A673 (cell line): ENCODE data around the gene UTP25. TPM values are rescaled to one million over a fixed set of nuclear protein-coding genes. Genes with fewer than 3 reads are reported as not detected.

ENCODE experiments used
- BruUV-seq: library from RNA; stranded (reverse); fragments of 400-500 nt; replicated peaks from 2 replicates; lab custom pipeline; 2021; lab: Mats Ljungman, UMichigan
- CTCF ChIA-PET: fragments of 300-600 bp; sonication (Branson Sonifier 250); formaldehyde crosslinking; loops from one replicate; lab custom pipeline; 2022; ENCODE audit warnings: antibody characterized with exemption; lab: Charles Lee
- POLR2A ChIA-PET: fragments of 300-600 bp; sonication (Branson Sonifier 250); formaldehyde crosslinking; loops from one replicate; lab custom pipeline; 2022; ENCODE audit warnings: antibody characterized with exemption; ENCODE audit not compliant: low non-redundant PET; lab: Charles Lee
- DNase-seq: peaks from one replicate; pipeline ENCODE4 v3.0.0-alpha.2; 2015; ENCODE audit warnings: low spot score
- H3K27ac ChIP-seq: fragments of 200-600 bp; sonication (generic); 2 replicates; pipeline ENCODE4 v1.5.1; 2016; ENCODE audit warnings: mixed run types, low read depth, mild to moderate bottlenecking, mixed read lengths, antibody characterized with exemption, low read length; ENCODE audit not compliant: poor library complexity, severe bottlenecking
- H3K27me3 ChIP-seq: fragments of 200-600 bp; sonication (generic); replicated peaks from 2 replicates; pipeline ENCODE4 v1.6.1; 2017; ENCODE audit warnings: mixed run types, low read depth, mild to moderate bottlenecking, mixed read lengths, antibody characterized with exemption, low read length; ENCODE audit not compliant: insufficient read depth, poor library complexity
- H3K36me3 ChIP-seq: fragments of 200-600 bp; sonication (generic); 2 replicates; pipeline ENCODE4 v1.6.1; 2016; ENCODE audit warnings: mixed run types, mild to moderate bottlenecking, mixed read lengths, antibody characterized with exemption, low read length; ENCODE audit not compliant: insufficient read depth, poor library complexity, severe bottlenecking
- H3K4me1 ChIP-seq: fragments of 200-600 bp; sonication (generic); 2 replicates; pipeline ENCODE4 v1.6.1; 2017; ENCODE audit warnings: mixed run types, mild to moderate bottlenecking, mixed read lengths, antibody characterized with exemption, low read length; ENCODE audit not compliant: insufficient read depth, poor library complexity, severe bottlenecking
- H3K4me3 ChIP-seq: fragments of 200-600 bp; sonication (generic); 2 replicates; pipeline ENCODE4 v1.5.1; 2016; ENCODE audit warnings: low read depth, mixed run types, mild to moderate bottlenecking, mixed read lengths, low read length; ENCODE audit not compliant: poor library complexity, severe bottlenecking
- H3K9me3 ChIP-seq: fragments of 200-600 bp; sonication (generic); 2 replicates; pipeline ENCODE4 v1.6.1; 2016; ENCODE audit warnings: mixed run types, low read depth, mild to moderate bottlenecking, mixed read lengths, antibody characterized with exemption, low read length; ENCODE audit not compliant: poor library complexity, severe bottlenecking
- EZH2 ChIP-seq: fragments of 200-600 bp; sonication (generic); IDR thresholded peaks from 2 replicates; pipeline ENCODE4 v1.6.1; 2017; ENCODE audit warnings: borderline replicate concordance, low read depth, mild to moderate bottlenecking, mixed read lengths, antibody characterized with exemption, low read length; ENCODE audit not compliant: poor library complexity, severe bottlenecking
- intact Hi-C: fragments of 100-400 bp; cut with micrococcal nuclease; formaldehyde crosslinking; loops from one replicate; pipeline ENCODE4 v1.10.0; 2022; ENCODE audit not compliant: unreplicated experiment
- total RNA-seq: library from RNA; stranded (reverse); gene quantifications from 2 replicates; pipeline ENCODE4 v1.2.3, GENCODE V29; 2021
- TF ChIP-seq, protein P1 (sequence below): fragments of 300-800, 200-600 bp; sonication (generic); conservative IDR thresholded peaks from 2 replicates; pipeline ENCODE4 v1.5.1; 2017; ENCODE audit warnings: low read depth, mild to moderate bottlenecking, antibody characterized with exemption, low read length, moderate library complexity, mixed read lengths

Gene UTP25
- total RNA-seq, 1 experiment from 2014 or later, result 11.5 TPM

DNA sequence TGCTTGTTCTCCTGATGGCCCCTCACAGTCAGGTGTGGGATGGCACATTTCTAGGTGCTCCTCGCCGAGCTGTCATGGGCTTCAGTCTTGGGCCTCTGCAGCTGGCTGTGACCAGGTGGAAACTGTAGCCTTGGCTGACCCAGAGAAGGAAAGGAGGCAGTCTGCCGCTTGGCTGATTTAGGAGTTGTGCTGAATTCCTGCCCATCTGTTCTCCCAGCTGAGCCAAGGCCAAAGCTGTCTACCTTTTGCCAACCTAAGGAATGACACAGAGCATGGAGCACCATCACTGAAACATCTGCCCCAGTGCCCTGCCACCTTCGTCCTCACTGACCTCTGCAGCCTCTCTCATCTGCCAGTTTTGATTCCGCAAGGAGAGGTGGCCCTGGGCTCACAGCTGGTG lies 27.9 kb downstream of the UTP25 start:
- intact Hi-C loops, result no loop called here
- no peak for DNase-seq
- Histone ChIP-seq H3K4me3 (no peak overlapping the region), H3K36me3 (peaks cover 24% of the 10 kb centered on the region), H3K27me3 (no peaks in the 10 kb centered on the region), H3K4me1 (peaks cover 2% of the 10 kb centered on the region), H3K9me3 (no peaks in the 10 kb centered on the region), H3K27ac (no peak overlapping the region)
- CTCF ChIA-PET, result no interaction called here
- no TSS peak for BruUV-seq
- POLR2A ChIA-PET, result no interaction called here
- TF ChIP-seq, protein P1, sequence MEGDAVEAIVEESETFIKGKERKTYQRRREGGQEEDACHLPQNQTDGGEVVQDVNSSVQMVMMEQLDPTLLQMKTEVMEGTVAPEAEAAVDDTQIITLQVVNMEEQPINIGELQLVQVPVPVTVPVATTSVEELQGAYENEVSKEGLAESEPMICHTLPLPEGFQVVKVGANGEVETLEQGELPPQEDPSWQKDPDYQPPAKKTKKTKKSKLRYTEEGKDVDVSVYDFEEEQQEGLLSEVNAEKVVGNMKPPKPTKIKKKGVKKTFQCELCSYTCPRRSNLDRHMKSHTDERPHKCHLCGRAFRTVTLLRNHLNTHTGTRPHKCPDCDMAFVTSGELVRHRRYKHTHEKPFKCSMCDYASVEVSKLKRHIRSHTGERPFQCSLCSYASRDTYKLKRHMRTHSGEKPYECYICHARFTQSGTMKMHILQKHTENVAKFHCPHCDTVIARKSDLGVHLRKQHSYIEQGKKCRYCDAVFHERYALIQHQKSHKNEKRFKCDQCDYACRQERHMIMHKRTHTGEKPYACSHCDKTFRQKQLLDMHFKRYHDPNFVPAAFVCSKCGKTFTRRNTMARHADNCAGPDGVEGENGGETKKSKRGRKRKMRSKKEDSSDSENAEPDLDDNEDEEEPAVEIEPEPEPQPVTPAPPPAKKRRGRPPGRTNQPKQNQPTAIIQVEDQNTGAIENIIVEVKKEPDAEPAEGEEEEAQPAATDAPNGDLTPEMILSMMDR, result no peak
- TF ChIP-seq EZH2, result no peak

DNA sequence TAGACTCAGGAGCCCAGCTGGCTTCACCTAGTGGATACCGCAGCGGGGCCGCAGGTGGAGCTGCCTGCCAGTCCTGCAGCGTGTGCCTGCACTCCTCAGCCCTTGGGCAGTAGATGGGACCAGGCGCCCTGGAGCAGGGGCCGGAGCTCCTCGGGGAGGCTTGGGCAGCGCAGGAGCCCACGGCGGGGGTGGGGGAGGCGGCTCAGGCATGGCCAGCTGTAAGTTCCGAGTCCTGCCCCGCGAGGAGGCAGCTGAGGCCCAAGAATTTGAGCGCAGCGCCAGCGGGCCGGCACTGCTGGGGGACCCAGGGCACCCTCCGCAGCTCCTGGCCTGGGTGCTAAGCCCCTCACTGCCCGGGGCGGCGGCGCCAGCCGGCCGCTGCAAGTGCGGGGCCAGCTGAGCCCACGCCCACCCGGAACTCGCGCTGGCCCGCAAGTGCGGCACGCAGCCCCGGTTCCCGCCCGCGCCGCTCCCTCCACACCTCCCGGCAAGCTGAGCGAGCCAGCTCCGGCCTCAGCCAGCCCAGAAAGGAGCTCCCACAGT lies 30.9 kb downstream of the UTP25 start:
- POLR2A ChIA-PET, result no interaction called here
- H3K27me3 ChIP-seq, result no peaks in the 10 kb centered on the region
- H3K36me3 ChIP-seq, result no peaks in the 10 kb centered on the region
- H3K4me3 ChIP-seq, result no peak overlapping the region
- BruUV-seq, result no TSS peak
- no peak overlapping the region for H3K27ac ChIP-seq
- H3K9me3 ChIP-seq, result no peaks in the 10 kb centered on the region
- CTCF ChIA-PET, result no interaction called here
- DNase-seq, result no peak
- TF ChIP-seq, protein P1, result no peak
- no peak for TF ChIP-seq EZH2
- peaks cover 21% of the 10 kb centered on the region for H3K4me1 ChIP-seq
- intact Hi-C loops, result no loop called here

DNA sequence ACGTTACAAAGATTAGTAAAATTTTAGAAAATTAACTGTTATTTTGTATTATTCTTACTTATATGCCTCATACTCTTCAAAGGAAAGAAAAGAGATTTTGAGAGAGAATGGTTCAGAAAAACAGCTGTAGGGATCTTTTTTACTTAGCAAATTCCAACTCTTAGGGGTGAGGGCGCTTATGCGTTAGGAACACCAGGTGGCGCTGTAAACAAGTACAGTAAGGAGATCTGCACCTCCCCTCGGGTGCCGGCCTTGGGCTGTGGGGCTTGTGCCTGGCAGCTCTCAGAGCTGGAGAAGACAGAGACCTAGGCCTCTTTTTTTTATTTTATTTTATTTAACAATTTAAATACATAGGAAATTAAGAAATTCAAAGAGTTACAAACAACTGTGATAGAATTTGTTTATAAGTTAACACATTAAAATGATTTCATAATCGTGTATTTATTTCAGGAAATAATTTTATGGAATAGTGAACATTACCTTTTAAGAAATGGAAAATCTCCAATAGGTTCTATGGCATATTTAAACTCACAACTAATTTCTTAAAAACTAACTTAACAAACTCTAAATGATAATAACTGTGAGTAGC lies 32.6 kb downstream of the UTP25 start:
- H3K4me3 ChIP-seq, result no peak overlapping the region
- peaks cover 24% of the 10 kb centered on the region for H3K4me1 ChIP-seq
- no peaks in the 10 kb centered on the region for H3K9me3 ChIP-seq
- H3K27ac ChIP-seq, result no peak overlapping the region
- BruUV-seq, result no TSS peak
- TF ChIP-seq, protein P1, result peak; percentile 96
- no peak for TF ChIP-seq EZH2
- intact Hi-C loops, result loop anchor here (1.0 to 10.0 kb wide), 4 partner anchors 77 to 450 kb away; partner anchors contain the start of gene SYT14
- no peaks in the 10 kb centered on the region for H3K27me3 ChIP-seq
- no peaks in the 10 kb centered on the region for H3K36me3 ChIP-seq
- ChIA-PET POLR2A (no interaction called here), CTCF (interaction anchor here (0.5 to 1.8 kb wide), 6 partner anchors 10 to 391 kb away, joined by 3 to 9 read pairs (median 4); no protein-coding TSS in a partner anchor)
- DNase-seq, result peak; percentile 94
